ENCODE results near the gene SLX4IP. TPM values are rescaled to one million over a fixed set of nuclear protein-coding genes. Genes with fewer than 3 reads are reported as not detected.

SLX4IP gene
- total RNA-seq, 1 donor from 2014 or later: 6.8 TPM

DNA sequence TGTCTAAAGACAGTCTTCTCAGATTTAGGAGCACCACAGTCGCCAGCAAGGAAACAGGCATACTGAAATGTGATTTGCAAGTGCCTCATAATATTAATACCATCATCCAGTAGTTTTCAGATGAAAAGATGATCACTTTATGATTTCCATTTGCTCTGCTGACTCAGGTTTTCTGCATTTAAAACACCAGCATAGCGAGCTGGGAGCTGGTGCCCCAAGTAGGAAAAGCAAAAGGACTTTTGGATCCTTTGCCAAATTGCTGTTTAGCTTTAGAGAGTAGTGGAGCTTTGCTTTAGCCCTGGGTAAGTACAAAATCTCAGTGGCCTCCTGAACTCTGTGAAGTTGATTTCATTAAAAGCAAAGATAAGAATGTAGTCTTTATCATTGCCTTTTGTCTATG lies 160.2 kb downstream of the SLX4IP start:
- Mint-ChIP-seq H3K4me3 (ENCODE audit: unreplicated experiment) (no peak overlapping the region), H3K36me3 (ENCODE audit: low read depth, unreplicated experiment) (no peaks in the 10 kb centered on the region), H3K9me3 (ENCODE audit: unreplicated experiment) (no peaks in the 10 kb centered on the region), H3K4me1 (ENCODE audit: unreplicated experiment) (peaks cover 9% of the 10 kb centered on the region), H3K27ac (ENCODE audit: unreplicated experiment) (no peak overlapping the region), H3K27me3 (ENCODE audit: unreplicated experiment) (no peaks in the 10 kb centered on the region)
- TF ChIP-seq, protein P1, sequence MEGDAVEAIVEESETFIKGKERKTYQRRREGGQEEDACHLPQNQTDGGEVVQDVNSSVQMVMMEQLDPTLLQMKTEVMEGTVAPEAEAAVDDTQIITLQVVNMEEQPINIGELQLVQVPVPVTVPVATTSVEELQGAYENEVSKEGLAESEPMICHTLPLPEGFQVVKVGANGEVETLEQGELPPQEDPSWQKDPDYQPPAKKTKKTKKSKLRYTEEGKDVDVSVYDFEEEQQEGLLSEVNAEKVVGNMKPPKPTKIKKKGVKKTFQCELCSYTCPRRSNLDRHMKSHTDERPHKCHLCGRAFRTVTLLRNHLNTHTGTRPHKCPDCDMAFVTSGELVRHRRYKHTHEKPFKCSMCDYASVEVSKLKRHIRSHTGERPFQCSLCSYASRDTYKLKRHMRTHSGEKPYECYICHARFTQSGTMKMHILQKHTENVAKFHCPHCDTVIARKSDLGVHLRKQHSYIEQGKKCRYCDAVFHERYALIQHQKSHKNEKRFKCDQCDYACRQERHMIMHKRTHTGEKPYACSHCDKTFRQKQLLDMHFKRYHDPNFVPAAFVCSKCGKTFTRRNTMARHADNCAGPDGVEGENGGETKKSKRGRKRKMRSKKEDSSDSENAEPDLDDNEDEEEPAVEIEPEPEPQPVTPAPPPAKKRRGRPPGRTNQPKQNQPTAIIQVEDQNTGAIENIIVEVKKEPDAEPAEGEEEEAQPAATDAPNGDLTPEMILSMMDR (IDR thresholded peaks at IDR 0.05; ENCODE audit: unreplicated experiment): no peak
- no peak for DNase-seq (ENCODE audit: low spot score)

DNA sequence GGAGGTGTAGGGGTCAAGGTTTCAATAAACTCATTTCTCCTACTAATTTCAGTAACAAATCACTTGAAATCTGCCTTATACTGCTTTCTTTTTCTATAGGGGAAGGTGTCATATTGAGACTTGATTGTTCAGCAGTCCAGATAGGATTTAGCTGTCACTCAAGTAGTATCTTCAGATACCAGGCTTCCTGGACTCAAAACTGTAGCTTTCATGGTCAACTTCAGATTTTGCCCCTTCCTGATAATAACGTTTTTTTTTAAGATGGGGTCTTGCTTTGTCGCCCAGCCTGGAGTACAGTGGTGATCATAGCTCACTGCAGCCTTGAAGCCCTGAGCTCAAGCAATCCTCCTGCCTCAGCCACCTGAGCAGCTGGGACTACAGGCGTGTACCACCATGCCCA lies 160.9 kb downstream of the SLX4IP start:
- no peak overlapping the region for H3K27ac Mint-ChIP-seq (ENCODE audit: unreplicated experiment)
- peaks cover 6% of the 10 kb centered on the region for H3K4me1 Mint-ChIP-seq (ENCODE audit: unreplicated experiment)
- H3K27me3 Mint-ChIP-seq (ENCODE audit: unreplicated experiment): no peaks in the 10 kb centered on the region
- H3K4me3 Mint-ChIP-seq (ENCODE audit: unreplicated experiment): no peak overlapping the region
- no peak for DNase-seq (ENCODE audit: low spot score)
- TF ChIP-seq, protein P1 (IDR thresholded peaks at IDR 0.05; ENCODE audit: unreplicated experiment): no peak
- H3K9me3 Mint-ChIP-seq (ENCODE audit: unreplicated experiment): no peaks in the 10 kb centered on the region
- H3K36me3 Mint-ChIP-seq (ENCODE audit: low read depth, unreplicated experiment): no peaks in the 10 kb centered on the region

DNA sequence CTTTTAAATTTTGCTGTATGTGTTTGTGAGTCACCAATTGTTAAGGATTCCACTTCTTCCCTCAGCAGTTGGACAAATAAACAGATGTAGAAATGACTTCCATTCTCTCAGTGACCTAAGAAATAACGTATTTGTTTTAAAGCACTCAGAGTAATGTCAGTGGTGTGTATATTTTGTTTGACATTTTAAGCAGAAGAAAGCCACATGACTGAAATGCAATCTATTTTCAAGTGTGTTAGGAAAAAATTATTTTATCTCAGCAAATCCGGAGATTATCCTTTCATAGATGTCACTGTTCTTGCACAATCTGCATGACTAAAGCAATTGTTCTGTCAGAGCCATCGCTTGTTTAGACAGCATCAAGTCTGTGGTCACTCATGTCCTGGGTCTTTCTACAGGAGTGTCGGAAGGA lies 161.6 kb downstream of the SLX4IP start:
- H3K27me3 Mint-ChIP-seq (ENCODE audit: unreplicated experiment): no peaks in the 10 kb centered on the region
- no peak overlapping the region for H3K27ac Mint-ChIP-seq (ENCODE audit: unreplicated experiment)
- H3K9me3 Mint-ChIP-seq (ENCODE audit: unreplicated experiment): no peaks in the 10 kb centered on the region
- TF ChIP-seq, protein P1 (IDR thresholded peaks at IDR 0.05; ENCODE audit: unreplicated experiment): no peak
- no peak for DNase-seq (ENCODE audit: low spot score)
- H3K4me1 Mint-ChIP-seq (ENCODE audit: unreplicated experiment): no peaks in the 10 kb centered on the region
- no peaks in the 10 kb centered on the region for H3K36me3 Mint-ChIP-seq (ENCODE audit: low read depth, unreplicated experiment)
- no peak overlapping the region for H3K4me3 Mint-ChIP-seq (ENCODE audit: unreplicated experiment)

DNA sequence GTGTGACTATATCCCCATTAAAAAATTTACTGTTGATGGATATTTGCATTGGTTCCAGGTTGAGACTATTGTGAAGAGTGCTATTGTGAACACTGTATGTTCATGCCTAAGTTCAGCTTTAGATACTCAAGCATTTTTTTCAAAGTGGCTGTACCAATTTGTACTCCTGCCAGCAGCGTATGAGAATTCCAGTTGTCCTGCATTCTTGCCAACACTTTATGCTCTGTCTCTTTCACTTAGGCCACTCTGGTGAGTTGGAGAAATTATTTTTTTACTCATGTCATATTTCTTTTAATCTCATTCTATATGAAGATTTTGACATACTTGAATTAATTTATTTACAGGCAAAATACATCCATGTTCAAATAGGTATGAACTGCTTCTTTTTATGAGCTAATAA lies 162.5 kb downstream of the SLX4IP start:
- Mint-ChIP-seq H3K9me3 (ENCODE audit: unreplicated experiment) (no peaks in the 10 kb centered on the region), H3K27ac (ENCODE audit: unreplicated experiment) (no peak overlapping the region), H3K27me3 (ENCODE audit: unreplicated experiment) (no peaks in the 10 kb centered on the region), H3K4me1 (ENCODE audit: unreplicated experiment) (no peaks in the 10 kb centered on the region), H3K4me3 (ENCODE audit: unreplicated experiment) (no peak overlapping the region), H3K36me3 (ENCODE audit: low read depth, unreplicated experiment) (no peaks in the 10 kb centered on the region)
- TF ChIP-seq, protein P1 (IDR thresholded peaks at IDR 0.05; ENCODE audit: unreplicated experiment): no peak
- no peak for DNase-seq (ENCODE audit: low spot score)

DNA sequence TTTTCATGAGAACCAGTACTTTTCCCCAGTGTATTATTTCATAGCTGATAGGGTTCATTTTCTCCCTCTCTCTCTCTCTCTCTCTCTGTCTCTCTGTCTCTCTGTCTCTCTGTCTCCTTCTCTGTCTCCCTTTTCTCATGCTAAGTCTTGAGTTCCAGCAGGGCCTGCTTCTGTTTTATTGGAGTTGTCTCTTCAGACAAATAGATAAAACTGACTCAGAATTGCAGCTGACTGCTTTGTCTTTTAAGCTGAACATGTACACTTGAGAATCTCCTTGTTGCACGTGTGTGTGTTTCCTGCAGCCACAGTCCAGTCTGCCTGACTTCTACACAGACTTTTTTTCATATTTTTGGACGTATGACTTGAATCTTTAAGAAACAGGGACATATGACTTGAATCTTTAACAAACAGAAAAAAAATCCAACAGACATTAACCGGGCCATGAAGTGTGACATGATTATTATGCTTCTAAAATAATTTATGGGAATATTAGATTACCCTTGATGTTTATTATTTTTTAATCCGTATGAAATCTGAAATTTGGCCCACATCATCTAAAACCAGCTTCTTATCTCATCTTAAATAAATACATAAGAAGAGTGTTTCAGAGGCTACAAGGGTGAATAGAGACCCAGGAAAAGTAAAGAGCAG lies 167.2 kb downstream of the SLX4IP start:
- Mint-ChIP-seq H3K4me1 (ENCODE audit: unreplicated experiment) (peaks cover 5% of the 10 kb centered on the region), H3K9me3 (ENCODE audit: unreplicated experiment) (no peaks in the 10 kb centered on the region), H3K36me3 (ENCODE audit: low read depth, unreplicated experiment) (no peaks in the 10 kb centered on the region), H3K27ac (ENCODE audit: unreplicated experiment) (no peak overlapping the region), H3K27me3 (ENCODE audit: unreplicated experiment) (no peaks in the 10 kb centered on the region), H3K4me3 (ENCODE audit: unreplicated experiment) (no peak overlapping the region)
- DNase-seq (ENCODE audit: low spot score): no peak
- TF ChIP-seq, protein P1 (IDR thresholded peaks at IDR 0.05; ENCODE audit: unreplicated experiment): no peak

All from endothelial cell (in vitro differentiated cells).